ENCODE results near the gene PTGR1. TPM values are rescaled to one million over a fixed set of nuclear protein-coding genes. Genes with fewer than 3 reads are reported as not detected.

The PTGR1 gene
- total RNA-seq, 1 experiment from 2014 or later = 41.6 TPM

Other genes starting within 250 kb of the PTGR1 start
- gene ECPAS, start 115.3 kb downstream of the PTGR1 start, total RNA-seq (2021) = 97.5 to 122 TPM (median 103 TPM) in 3 replicates
- 65.9 to 77.4 TPM (median 68.7 TPM) in 3 replicates for gene ZNF483, start 74.5 kb downstream of the PTGR1 start, total RNA-seq (2021)
- 6.1 to 7.4 TPM (median 6.8 TPM) in 3 replicates for gene DNAJC25, start 31.7 kb upstream of the PTGR1 start, total RNA-seq (2021)
- 17.2 to 25.3 TPM (median 22.1 TPM) in 3 replicates for gene GNG10, start 62.0 kb upstream of the PTGR1 start, total RNA-seq (2021)
- not detected in 3 replicates for gene SHOC1, start 195.3 kb upstream of the PTGR1 start, total RNA-seq (2021)

All from WTC11 (cell line).